ENCODE data around the gene SETD1B.

Gene SETD1B

DNA sequence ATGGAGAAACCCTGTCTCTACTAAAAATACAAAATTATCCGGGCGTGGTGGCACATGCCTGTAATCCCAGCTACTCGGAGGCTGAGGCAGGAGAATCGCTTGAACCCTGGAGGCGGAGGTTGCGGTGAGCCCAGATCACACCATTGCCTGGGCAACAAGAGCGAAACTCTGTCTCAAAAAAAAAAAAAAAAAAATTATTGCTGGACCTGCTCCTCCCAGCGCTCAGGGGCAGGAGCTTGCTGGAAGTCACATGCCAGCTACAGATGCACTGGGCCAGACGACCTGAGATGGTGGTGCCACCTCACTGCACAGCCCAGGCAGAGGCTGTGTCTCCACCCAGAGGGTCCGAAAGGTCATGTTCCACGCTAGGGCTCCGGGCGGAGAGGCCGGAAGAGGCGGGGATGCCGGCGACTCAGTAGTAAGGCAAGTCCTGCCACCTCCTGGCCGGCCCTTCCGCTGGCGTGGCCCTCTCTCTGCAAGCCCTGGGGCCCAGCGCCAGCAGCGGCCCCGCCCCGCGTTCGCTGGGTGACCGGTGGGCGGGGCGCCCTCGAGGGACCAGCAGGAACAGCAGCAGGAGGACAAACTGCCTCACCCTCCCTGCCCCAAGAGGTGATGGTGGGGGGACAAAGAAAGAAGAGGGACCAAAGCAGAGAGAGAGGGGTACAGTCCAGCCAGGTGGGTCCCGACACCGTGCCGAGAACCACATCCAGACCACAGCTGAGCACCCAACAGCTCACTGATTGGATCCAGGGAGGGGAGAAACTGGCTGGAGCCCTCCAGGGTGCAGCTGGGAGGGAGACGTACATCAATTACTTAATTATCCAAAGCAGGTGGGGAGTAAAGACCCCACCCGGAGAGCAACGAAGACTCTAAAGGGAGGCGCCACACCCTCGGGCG lies 6.7 kb upstream of the SETD1B start:
- DNase-seq: no peak

DNA sequence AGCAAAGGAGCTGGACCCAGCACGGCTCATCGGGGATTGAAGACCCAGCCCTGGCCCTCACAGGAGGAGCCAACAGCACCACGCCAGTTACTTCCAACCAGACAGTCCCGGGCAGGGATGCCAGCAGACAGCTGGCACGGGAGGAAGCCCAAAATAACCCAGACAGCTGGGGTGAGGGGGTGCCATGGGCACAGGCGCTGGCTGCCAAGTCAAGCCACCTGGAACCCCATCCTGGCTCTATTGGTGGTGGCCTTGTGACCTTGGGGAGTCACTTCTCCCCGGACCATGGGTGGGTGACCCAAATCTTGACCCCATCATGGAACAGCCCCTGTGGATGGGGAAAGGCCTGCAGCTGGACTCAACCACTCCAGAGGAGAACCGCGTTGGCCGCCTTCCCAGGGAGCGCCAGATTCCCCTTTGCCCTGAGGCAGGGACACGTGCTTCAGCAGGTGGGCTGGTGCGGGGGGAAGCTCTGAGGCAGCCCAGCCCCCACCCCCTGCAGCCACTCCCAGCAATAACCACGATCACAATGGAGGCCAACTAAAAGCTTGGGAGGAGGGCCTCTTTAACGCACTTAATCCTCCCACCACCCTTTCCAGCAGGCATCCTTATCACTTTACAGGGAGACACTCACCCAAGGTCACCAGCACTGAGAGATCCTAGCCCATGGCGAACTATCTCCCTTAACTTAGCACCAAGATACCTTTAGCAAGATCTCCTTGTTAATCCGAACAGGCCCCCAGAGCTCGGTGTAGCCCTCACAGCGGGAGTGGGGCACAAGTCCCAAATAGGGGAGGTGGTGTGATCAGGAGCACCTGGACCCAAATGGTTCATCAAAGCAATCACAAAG lies 5.6 kb upstream of the SETD1B start:
- DNase-seq: no peak

DNA sequence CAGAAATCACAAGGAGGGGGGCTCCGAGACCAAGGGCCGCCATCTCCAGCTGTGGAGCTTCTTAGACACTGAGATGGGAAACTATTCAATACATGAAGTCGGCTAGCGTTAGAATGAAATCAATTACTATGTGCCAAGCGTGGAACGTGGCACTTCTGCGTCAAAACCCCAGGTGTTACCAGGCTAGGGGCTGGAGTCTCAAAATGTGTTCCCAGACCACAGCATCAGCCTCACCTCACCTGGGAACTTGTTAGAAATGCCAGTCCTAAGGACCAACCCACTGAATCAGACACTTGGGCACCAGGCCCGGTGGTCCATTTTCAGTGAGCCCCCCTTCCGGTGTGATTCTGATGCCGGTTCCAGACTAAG lies 5.0 kb upstream of the SETD1B start:
- DNase-seq: no peak

DNA sequence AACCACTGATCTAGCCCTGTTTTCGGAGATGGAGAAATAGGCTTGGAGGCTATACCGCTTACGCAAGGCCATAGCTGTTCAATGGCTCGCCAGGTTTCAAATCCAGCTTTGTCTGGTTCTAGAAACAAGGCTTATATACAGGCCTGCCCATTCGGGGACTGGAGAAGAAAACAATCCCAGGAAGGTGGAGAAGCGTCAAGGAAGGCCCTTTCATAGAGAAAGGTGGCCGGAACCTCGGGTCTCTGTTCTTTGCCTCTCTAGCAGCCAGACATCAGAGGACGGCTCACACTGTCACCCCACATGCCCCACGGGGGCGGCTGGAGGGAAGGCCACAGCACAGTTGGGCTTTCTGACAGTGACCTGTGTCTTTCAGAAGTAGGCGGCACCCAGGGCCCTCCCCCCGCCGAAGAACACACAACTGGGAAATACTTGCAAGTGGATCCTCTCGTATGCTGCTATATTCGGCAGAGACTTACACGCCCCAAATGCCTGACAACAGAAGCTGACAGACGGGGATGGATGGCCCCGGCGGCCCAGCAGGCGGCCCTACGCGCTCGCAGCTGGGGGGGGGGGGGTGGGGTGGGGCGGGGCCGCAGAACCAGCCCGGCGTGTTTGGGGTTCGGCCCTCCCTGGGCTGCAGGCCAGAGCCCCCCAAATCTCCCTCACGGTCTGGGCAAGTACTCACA lies 4.5 kb upstream of the SETD1B start:
- no peak for DNase-seq

DNA sequence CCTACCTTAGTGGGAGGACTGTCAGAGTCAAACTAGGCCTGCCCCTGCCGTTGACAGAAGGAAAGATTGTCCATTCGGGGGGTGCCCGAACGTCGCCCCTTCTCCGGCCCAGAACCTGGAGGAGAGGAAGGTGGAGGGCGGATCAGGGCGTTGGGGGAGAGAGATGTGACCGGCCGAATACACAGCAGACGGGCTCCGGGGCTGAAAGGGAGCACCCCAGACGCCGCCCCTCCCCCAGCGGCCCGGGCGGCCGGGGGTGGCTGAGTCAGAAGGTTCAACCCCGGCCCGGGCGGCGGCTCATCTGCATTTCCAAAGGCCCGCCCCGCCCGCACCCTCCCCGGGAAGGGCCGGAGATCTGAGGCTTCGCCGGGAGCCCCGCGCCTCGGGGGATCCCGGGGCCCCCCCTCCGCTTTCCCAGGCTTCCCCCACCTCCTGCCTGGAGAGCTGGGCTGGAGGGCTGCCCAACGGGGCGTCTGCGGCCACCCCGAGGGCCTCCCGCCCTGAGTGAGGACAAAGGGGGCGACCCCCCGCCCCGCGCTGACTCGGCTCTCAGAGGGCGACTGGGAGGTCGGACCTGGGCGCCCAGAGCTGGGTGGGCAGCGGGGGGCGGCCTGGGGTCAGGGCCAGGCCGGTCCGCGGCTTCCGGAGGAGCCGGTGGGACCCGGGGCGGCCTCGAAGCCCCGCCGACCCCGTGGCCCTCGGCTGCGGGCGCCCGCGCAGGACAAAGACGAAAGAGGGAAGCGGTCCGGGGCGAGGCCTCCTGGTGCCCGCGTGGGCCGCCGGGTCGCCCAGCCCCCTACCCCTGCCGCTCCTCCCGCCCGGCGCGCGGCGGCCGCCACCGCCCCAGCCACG lies 3.7 kb upstream of the SETD1B start:
- peak; percentile 87 for DNase-seq

DNA sequence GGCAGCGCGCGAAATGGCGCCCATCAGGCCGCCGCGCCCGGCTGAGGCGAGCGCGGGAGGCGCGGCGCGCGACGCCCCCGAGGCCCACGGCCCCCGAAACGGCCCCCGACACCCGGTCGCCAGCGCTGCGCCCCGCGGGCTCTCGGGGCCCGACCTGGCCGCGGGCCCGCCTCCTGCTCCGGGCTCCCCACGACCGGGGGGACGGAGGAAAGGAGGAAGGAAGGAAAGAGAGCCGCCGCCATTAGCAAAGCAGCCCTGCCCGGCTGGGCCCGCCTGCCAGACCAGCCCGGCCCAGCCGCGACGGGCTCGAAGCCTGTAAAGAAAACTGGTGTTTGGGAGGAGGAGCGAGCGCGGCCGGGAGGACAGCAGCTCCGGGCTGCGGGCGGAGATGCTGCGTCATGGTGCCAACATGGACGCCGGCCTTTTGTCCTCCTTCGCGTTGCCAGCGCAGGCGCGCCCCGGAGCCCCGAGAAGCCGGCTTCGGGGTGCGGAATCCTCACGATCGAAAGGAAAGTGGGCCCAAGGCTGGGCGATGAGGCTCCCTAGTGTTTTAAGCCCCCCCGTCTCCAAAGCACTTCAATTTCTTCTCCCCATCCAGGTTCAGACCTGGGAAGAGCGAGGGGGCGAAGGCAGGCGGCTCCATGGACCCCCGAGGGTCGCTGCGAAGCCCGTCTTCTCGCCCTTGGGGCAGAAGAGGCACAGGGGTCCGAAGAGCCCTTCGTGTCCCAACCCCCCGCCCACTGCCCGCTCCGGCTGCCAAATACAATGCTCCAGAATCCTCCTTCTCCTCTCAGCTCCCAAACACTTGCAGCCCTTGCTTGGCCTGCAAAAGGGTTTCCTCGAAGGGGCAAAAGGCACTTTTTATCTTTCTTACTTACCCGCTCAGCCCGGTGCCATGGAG lies 2.9 kb upstream of the SETD1B start:
- peak; percentile 65 for DNase-seq

DNA sequence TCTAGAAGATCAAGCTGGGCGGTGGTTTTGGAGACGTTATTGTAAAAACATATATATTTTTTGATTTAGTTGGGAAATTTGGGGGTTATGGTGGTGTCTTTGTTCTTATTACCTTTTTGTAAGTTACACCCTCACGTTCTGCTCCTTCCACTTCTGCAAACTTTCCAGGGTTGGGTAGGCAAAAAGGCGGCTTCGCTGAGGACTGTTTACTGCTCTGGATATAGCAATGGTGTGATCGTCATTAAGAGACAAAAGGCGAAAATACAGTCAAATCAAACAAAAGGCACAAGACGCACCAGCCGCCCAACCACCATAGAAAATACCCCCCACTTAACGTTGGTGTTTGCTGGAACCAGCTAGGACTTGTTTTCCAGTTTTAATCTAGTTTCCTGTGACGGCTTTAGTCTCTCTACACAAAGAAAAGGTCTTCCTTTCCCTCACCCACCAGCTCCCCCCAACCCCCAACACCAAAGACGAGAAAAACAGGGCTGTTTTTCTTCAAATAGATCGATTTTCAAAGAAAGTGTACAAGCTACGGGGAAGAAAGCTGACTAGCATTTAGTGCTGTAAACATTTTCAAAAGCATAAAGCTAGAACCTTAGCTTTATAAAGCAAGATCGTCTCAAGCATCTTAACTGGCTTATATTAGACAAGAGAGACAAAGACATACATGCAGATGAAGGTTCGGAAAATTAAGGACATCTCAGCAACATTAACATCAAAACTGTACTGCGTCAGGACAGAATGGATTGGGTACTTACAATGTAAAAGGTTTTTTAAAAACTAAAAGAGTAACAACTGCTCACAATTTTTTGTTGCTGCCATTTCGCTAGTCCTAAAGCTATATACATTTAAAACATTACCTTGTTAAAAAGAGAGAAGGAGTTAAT lies 2.0 kb upstream of the SETD1B start:
- peak; percentile 24 for DNase-seq

DNA sequence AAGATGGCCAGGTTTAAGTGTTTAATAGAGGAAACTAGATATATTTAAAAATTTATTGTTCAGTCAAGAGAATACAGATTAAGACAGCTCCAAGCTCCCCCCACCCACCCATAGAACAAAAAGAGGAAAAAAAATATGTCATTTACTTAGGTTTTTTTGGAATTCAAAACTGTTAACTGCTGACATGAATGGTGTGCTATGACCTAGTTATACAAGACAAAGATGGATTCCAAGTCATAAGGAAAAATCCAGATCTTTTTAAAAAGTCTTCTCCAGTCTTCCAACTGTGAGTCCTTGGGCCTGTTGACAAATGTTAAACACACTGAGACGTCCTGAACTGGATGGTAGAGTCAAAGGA lies 1.3 kb upstream of the SETD1B start:
- no peak for DNase-seq

DNA sequence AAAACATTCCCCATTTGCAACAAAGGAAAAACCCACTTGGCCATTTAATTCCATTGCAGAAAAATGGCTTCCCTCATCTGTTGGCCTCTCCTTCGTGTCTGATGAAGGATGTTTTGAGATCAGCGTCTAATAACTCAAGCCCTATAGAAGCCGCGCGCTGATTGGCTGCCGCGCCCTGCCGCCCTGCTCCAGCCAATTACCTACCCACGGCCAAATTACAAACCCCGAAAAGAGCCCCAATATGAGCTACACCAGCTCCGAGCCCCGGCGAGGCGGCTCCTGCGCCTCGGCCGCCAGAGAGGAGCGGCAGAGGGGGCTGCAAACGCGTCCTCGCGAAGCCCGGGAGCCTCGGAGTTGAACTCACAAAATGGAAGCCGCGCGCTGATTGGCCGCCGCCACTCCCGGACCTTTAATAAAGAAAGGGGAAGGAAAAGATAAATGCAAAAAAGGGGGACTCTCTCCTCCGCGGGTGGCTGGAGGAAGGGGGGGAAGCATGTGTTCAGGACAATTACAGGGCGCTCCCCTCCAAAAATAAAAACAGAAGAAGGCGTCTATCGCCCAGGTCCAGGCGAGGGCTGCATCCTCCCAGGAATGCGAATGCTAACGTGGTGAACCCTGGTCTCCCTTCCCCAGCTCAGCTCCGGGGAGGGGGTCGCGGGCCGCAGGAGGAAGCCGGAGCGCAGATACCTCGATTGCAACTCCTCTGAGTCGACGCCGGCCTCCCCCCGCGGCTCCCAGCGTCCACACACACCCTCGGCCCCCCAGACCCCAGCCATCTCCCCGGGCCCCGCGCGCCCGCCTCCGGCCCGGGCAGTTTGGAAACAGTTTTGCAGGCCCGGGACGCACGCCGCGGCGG lies 738 bp upstream of the SETD1B start:
- DNase-seq: peak; percentile 85

DNA sequence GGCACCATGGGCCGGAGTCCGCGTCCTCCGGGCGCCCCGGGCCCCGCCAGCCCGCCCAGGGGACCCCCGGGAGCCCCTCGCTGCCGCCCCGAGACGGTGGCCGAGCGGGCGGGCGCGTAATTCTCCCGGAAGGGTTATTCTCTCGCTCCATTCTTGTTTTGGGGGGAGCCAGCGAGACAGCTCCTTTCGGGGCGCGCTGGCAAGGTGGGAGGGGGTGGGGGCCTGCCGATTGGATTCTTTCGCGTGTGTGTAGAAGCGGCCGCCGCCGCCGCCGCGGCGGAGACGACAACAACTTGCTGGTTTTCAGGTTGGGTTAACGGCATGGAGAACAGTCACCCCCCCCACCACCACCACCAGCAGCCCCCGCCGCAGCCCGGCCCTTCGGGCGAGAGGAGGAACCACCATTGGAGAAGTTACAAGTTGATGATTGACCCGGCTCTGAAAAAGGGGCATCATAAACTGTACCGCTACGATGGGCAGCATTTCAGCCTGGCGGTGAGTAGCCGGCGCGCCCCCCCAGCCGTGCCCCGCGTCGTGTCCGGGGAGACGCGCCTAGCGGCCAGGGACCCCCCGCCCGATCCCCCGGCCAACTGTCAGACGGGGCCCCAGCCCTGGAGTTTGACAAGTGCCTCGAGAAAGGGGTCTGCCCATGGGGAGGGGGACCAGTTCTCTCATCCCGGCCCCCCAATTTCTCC lies 755 bp downstream of the SETD1B start:
- DNase-seq: peak; percentile 52

DNA sequence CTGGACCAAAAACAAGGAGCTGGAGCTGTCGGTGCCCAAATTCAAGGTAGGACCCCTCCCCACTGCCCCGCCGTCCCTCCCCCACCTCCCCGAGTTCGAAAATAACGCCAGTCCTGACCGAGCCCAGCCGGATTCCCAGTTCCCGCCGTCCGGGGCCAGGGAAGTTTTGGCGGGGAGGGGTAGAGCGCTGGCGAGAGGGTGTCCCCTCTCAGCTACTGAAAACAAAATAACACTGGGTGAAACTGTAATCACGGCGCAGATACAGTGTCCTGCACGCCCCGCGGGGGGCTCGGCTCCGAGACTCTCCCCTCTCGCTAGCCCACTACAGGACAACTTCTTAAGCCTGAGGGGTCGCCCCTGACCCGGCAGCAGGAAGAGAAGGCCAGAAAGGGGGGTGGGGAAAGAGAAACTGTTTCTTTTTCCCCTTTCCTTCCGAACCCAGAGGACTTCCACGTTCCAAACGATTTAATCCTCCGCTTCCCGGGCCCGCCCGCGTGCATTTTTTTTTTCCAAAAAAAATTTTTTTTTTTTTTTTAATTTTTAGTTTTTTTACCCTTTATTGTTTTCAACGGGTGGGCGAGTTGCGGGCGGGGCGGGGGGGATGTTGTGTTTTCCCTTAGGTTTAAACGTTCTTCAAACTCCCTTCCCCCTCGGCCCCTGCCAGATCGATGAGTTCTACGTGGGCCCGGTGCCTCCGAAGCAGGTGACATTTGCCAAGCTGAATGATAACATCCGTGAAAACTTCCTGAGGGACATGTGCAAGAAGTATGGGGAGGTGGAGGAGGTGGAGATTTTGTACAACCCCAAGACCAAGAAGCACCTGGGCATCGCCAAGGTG lies 1.6 kb downstream of the SETD1B start:
- no peak for DNase-seq

DNA sequence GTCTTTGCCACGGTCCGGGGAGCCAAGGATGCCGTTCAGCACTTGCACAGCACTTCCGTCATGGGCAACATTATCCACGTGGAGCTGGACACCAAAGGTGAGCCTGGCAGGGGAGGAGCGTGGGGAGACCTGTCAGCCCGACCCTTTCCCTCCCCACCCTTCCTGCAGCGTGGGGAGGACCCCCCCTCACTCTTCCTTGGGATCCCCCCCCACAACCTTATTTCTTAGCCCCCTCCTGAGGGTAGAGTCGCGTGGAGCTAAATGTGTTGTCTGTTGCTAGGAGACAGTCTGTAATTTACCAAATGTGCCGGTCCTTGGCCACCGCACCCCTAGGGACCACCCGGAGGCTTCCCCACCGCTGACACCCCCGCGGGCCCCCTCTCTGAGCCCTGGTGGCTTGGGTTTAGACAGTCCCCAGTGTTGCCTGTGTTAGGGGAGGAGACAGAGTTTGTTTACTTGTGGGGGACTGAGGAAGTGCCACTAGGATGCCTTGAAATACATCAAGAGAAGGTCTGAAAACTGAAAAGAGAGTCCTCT lies 2.3 kb downstream of the SETD1B start:
- DNase-seq: no peak

DNA sequence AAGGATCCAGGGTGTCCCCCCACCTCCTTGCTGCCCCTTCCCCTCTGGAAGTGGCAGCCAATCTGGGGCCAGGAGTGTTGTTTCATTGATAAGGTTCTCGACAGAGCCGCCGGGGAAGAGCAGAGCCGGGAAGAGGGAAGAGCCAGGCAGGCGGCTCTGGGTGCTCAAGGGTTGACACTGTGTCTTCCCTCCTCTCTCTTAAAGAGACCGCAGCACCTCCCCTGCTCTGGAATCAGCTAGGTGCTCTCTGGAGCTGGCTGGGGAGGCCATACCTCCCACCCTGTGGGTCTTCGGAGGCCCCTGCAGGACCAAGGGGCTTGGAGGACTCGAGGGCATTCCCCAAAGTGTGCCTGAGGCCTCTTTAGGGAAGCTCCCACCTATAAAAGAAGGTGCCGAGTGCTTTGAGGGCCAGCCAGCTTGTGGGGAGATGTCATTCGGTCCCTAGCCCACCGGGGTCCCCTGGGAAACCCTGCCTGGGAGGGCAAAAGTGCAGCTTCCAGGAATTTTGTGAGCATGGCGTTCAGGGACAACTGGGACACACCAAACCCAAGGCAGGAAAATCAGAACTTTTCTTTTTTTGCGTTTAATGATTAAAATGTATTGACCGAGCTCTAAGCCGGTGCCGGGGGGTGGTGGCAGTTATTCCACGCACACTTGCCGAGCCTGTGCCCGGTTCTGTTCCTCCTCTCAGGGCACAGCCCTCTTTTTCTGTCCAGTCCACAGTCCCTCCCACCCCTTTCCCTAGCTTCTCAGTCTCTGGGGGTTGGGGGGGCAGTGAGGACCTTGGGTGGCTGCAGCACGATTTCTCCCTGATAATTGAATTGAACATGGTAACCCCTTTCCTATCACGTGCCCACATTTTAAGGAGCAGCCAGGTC lies 3.0 kb downstream of the SETD1B start:
- no peak for DNase-seq

DNA sequence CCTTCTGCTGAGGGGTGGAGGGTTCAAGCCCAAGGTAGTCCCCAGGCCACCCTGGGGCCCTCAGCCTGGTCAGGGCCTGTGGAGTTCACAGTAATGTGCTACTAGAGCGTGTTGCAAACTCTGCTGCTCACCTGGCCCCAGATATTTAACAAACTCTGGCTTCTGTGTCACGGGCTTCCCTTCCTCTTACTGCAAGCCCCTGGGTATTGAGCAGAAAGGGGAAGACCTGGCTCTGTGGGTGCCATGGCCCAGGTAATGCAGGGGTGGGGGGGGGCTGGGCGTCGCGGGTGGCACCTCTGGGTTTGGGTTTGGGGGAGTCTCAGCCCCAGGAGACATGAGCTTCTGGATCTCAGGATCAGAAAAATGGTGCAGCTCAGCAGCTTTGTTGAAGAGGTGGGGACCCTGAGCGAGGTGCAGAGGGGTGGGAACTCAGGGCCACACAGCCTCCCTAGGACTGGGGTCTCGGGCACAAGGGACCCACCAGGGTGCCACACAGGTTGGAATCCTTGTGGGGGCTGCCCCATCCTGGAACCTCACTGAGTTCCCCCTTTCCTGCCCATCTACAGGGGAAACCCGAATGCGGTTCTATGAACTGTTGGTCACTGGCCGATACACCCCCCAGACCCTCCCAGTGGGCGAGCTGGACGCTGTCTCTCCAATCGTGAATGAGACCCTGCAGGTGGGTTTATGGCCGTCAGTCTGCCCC lies 4.0 kb downstream of the SETD1B start:
- DNase-seq: no peak

DNA sequence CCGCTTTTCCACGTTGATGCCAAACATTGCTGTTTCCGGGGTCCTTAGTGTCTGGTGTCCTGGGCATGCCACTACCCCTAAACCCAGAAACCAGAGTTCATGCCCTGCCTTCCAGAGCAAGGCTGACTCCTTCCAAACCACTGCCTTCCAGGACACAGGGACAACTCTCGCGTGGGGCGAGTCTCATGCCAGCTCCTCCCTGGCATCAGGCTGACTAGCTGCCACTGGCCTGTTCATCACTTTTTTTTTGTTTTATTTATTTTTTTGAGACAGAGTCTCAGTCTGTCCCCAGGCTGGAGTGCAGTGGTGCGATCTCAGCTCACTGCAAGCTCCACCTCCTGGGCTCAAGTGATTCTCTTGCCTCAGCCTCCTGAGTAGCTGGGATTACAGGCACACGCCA lies 4.8 kb downstream of the SETD1B start:
- no peak for DNase-seq

DNA sequence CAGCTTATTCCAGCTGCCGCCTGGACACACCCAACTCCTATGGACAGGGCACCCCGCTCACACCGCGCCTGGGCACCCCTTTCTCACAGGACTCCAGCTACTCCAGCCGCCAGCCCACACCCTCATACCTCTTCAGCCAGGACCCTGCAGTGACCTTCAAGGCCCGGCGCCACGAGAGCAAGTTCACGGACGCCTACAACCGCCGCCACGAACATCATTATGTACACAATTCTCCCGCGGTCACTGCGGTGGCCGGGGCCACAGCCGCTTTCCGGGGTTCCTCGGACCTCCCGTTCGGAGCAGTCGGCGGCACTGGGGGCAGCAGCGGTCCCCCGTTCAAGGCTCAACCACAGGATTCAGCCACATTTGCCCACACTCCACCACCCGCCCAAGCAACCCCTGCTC lies 5.9 kb downstream of the SETD1B start:
- DNase-seq: no peak
